Tibial nerve (tissue), 4 donors: ENCODE data around the gene SEMA3C.

Source experiments
- EP300 ChIP-seq, 2 donors: sonication (generic); formaldehyde crosslinking; IDR thresholded peaks; one replicate each; pipeline ENCODE4 v1.6.1; 2017; ENCODE audit warnings: antibody characterized with exemption in 2 of 2, mild to moderate bottlenecking in 1 of 2
- POLR2A ChIP-seq, 2 donors: fragments of 450-650 bp; IDR thresholded peaks; one replicate each; pipeline ENCODE4 v1.6.1; 2017; ENCODE audit warnings: antibody characterized with exemption in 2 of 2, mild to moderate bottlenecking in 2 of 2, moderate library complexity in 2 of 2
- TF ChIP-seq, protein P1 (sequence below), 5 experiments: fragments of 200-600 bp in 3 of 5; fragments of 450-650 bp in 2 of 5; sonication (generic) in 3 of 5; IDR thresholded peaks; one replicate each; pipeline ENCODE4 v1.5.1; 2016 to 2019; ENCODE audit warnings: antibody characterized with exemption in 5 of 5, mild to moderate bottlenecking in 3 of 5, moderate library complexity in 2 of 5

- TF ChIP-seq, protein P1, sequence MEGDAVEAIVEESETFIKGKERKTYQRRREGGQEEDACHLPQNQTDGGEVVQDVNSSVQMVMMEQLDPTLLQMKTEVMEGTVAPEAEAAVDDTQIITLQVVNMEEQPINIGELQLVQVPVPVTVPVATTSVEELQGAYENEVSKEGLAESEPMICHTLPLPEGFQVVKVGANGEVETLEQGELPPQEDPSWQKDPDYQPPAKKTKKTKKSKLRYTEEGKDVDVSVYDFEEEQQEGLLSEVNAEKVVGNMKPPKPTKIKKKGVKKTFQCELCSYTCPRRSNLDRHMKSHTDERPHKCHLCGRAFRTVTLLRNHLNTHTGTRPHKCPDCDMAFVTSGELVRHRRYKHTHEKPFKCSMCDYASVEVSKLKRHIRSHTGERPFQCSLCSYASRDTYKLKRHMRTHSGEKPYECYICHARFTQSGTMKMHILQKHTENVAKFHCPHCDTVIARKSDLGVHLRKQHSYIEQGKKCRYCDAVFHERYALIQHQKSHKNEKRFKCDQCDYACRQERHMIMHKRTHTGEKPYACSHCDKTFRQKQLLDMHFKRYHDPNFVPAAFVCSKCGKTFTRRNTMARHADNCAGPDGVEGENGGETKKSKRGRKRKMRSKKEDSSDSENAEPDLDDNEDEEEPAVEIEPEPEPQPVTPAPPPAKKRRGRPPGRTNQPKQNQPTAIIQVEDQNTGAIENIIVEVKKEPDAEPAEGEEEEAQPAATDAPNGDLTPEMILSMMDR (IDR thresholded peaks at IDR 0.05) = no peak
- no peak for TF ChIP-seq EP300 (IDR thresholded peaks at IDR 0.05)
- no peak for TF ChIP-seq POLR2A (IDR thresholded peaks at IDR 0.05)
These were observed 112.2 kb downstream of the SEMA3C start for GRCh38 chr7:80806663-80807062.
